ENCODE data around the gene RPS28.

- TF ChIP-seq CTCF (IDR thresholded peaks at IDR 0.05; ENCODE audit: poor library complexity) (no peak), EZH2phosphoT487 (IDR thresholded peaks at IDR 0.05; ENCODE audit: low read depth, severe bottlenecking, unreplicated experiment) (no peak)
These were observed 42.8 kb downstream of the RPS28 start, which contains the start of gene ANGPTL4 for GRCh38 chr19:8363803-8364771.

Measured in hepatocyte (in vitro differentiated cells).